ENCODE results near the gene ACKR3.

DNA sequence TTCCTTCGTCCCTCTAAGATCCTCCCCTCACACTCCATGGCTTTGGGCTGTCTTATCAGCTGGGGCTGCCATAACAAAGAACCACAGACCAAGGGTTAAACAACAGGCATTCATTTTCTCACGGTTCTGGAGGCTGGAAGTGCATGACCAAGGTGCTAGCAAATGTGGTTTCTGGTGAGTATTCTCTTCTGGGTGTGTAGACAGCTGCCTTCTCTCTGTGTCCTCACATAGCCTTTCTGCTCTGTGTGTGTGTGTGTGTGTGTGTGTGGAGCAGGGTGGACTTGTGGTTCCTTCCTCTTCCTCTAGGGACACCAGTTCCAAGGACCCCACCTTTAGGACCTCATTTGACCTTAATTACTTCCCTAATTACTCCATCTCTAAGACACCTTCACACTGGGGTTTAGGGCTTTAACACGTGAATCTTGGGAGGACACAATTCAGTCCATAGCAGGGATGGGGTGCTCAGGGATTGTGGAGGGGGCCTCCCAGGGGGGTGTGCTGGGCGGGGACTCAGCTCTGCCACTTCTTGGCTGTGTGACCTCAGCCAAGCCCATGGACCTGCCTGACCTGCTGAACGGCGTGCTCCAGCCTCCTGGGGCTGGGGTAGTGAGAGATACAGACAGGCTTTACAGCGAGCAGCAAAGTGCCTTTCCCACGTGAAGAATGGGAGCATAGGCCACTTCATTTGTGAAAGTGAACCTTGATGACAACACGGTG lies 38.0 kb downstream of the ACKR3 start:
- TF ChIP-seq, protein P1, sequence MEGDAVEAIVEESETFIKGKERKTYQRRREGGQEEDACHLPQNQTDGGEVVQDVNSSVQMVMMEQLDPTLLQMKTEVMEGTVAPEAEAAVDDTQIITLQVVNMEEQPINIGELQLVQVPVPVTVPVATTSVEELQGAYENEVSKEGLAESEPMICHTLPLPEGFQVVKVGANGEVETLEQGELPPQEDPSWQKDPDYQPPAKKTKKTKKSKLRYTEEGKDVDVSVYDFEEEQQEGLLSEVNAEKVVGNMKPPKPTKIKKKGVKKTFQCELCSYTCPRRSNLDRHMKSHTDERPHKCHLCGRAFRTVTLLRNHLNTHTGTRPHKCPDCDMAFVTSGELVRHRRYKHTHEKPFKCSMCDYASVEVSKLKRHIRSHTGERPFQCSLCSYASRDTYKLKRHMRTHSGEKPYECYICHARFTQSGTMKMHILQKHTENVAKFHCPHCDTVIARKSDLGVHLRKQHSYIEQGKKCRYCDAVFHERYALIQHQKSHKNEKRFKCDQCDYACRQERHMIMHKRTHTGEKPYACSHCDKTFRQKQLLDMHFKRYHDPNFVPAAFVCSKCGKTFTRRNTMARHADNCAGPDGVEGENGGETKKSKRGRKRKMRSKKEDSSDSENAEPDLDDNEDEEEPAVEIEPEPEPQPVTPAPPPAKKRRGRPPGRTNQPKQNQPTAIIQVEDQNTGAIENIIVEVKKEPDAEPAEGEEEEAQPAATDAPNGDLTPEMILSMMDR (IDR thresholded peaks at IDR 0.05): no peak
- TF ChIP-seq POLR2A (IDR thresholded peaks at IDR 0.05): no peak

All from ovary (tissue), 3 donors.